HUDEP-2 (cell line): ENCODE results near the gene TM4SF4.
"Not testable (repeated sequence)": the region's sequence is repeated elsewhere in the genome, so short reads cannot be mapped to it uniquely, and the experiment has no call there.

Experiments used
- DNase-seq, 76 experiments: peaks; one replicate each; lab custom pipeline; 2025; ENCODE audit not compliant: unreplicated experiment in 76 of 76; lab: John Stamatoyannopoulos, UW

The TM4SF4 gene, protein sequence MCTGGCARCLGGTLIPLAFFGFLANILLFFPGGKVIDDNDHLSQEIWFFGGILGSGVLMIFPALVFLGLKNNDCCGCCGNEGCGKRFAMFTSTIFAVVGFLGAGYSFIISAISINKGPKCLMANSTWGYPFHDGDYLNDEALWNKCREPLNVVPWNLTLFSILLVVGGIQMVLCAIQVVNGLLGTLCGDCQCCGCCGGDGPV

DNA sequence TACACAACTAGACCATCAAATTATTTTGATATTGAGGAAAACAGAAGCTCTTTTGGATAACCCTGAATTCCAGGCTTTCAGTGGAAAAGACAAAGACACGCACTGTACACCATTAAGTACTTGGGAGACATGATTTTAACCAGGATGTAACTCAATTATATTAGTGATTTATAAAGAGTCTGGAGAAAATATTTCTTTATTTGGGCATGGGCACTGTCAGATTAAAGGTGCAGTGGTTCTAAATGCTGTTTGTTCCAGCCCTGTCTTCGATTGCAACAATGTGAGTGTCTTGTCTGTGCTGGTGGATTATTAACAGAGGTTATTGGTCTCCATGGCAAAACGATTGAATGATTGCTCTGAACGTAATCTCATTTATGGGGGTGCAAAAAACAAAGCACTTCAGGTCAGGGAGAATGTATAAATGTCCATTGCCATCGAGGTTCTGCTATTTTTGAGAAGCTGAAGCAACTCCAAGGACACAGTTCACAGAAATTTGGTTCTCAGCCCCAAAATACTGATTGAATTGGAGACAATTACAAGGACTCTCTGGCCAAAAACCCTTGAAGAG lies at the start of gene TM4SF4:
TSS of gene TM4SF4 (plus strand) at position 448 of the 568 bp plus-strand sequence. CDS start 181 bp downstream, outside the sequence.
- DNase-seq: no peak

DNA sequence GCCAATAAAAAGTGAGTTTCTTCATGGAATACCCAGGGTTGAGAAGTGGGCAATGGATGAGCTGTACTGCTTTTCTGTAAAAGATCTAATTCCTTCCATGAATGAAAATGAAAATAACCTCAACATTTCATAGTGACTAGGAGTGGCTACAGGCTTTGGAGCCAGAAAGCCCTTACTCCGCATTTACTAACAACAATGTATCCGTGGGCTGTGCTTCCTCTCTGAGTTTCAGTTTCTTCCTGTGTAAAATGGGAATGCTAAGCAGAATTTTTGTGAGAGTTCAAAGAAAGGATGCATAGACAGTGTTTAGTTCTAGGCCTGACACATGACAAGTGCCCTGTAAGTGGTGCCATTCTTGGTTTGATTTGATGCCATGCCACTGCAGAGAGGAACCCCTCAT lies 49.6 kb upstream of the TM4SF4 start:
- DNase-seq: no peak

DNA sequence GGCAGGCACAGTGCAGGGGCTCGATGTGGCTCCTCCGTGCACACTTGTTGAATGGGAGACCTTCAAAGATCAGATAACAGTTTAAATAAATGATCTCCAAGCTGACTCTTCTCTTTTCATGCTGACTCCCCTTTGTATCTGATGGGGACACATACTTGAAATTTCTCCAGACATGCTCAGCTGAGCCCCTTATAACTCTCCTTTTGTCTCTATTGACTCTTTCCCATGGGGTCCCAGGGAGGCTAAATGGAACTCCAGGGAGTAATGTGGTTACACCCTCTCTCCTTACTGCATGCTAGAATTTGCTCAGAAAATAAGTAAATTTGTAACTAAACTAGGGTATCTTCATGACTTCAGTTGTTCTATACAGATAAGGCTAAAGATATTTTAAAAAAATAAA lies 48.2 kb upstream of the TM4SF4 start:
- DNase-seq: no peak

DNA sequence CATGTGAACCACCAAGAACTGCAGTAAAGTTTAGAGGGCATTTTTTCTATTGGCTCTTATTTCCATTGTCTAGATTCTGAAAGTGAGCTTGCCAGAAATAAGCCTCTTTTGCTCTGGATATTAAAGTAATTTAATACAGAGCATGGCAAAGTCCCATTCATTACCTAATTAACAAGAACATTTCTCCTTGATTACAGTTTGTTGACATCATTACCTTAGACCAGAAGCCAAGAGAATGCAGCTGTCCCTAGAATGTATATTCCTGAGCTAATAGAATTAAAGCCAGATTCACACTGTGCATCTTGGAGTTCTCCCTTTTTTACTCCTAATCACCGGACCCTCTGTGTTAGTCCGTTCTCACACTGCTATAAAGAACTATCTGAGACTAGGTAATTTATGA lies 46.4 kb upstream of the TM4SF4 start:
- no peak for DNase-seq

DNA sequence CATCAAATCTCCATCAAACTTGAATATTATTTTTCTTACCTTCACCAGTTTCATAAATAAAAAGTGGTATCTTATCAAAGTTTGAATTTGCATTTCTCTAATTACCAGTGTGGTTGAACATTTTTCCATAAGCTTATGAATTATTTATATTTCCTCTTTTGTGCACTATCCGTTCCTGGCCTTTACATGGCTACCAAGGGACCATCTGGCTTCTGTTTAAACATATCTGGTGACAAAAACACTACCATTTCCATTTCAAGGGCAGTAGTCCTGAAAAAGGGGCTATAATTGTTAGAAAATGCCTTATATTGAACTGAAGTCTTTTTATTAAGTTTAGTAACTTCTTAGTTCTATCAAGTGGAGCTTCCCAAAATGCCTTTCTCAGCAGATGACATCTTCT lies 44.3 kb upstream of the TM4SF4 start:
- no peak for DNase-seq

DNA sequence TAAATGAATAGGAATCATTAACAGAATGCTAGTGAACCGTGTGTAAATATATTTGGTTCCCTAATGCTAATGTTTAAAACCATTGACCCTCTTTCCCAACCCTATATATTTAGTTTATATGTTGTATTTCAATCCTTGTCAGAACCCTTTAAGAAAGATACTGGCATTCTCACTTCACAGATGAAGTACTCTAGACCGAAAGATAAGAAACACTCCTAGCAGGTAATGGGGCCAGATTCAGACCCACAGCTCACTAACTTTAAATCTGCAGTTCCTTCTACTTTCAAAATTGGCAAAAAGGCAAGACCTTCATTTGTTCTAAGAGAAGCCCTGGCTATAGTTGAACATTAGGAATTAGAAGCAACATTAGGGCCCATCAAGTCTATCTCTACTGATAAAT lies 42.3 kb upstream of the TM4SF4 start:
- no peak for DNase-seq

DNA sequence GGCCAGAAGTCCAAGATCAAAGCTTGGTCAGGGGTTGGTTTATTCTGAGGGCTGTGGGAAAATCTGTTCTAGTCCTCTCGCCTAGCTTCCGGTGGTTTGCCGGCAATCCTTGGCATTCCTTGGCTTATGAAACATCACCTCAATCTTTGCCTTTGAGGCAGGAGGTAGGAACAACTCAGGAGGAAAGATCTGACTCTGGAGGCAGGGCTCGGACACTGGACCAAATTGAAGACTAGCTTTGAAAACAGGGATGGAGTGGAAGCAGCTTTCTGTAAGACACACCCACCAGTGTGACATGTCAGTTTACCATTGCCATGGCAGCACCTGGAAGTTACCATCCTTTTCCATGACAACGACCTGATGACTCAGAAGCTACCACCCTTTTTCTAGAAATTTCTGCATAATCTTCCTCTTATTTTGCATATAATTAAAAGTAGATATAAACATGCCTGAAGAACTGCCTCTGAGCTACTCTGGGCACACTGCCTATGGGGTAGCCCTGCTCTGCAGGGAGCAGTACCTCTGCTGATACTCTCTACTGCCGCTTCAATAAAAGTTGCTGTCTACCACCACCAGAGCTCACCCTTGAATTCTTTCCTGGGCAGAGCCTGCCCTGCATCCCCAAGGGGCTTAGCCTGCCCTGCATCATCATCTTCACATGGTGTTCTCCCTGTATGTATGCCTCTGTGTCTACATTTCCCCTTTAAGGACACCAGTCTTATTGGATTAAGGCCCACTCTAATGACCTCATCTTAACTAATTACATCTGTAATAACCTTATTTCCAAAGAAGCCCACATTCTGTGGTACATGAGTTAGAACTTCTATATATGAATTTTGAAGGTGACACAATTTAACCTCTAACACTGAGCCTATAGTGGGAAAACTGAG lies 38.3 kb upstream of the TM4SF4 start:
- no peak for DNase-seq

DNA sequence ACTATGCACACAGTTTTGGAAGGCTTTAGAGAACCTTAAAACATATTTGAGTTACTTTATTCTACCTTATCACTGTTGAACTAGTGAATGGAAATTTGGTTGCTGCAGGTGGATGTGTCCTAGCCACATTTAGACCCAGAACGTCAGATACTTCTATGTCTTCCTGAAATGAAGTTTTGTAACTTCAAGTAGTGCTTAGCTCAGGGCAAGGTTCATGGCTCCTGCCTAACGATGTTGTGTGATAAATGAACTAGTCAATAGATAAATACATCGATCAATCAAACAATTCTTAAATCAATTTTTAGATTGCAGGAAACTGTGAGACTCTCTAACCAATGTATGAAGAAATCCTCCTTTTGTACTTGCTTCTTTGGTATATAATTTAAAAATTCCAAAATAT lies 37.2 kb upstream of the TM4SF4 start:
- DNase-seq: no peak

DNA sequence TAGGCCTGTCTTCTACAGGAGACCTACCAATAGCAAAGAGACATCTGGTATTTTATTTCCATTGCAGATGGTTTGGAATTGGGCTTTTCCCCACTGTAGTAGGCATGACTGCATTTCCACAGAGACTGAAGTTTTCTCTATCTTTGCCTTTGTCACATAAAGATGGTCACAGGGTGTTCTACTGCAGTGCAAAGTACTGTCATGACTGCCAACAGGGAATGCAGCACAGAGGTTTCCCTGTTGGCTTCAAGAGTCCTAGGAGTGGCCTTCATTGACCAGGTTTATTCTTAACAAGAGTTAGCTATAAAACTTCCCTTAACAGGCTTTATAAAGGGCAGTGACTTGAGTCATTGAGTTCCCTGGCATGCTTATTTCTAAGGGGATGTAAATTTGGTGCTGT lies 36.8 kb upstream of the TM4SF4 start:
- no peak for DNase-seq

DNA sequence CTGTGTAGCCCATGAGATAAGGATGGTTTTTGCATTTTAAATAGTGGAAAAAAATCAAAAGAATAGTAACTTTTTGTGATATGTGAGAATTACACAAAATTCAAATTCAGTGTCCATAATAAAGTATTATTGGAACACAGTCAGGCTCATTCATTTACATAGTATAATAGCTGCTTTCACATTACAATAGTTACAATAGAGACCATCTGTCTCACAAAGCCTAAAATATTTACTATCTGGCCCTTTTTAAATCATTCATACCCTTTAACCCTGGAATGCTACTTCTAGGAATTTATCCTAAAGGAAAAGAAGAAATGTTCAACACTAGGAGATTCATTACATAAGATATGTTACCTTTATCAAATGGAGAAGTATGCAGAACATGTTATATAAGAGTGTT lies 35.5 kb upstream of the TM4SF4 start:
- no peak for DNase-seq

DNA sequence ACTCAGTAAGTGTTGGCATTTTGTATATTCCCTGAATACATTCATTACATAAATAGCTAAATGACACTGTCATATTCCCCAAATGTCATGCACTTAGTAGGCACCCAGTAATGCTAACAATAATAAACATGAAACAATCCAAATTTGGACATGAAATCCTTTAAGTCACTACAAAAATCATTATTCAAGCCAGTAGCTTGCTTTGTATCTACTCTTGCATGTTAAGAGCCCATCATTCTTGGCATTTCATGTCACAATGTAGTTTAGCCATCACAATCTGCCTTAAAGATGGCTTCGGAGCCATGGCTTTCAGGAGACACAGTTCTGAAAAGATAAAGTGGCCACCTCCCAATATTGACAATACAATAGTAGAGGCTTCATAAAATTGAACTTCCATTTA lies 32.9 kb upstream of the TM4SF4 start:
- DNase-seq: no peak

DNA sequence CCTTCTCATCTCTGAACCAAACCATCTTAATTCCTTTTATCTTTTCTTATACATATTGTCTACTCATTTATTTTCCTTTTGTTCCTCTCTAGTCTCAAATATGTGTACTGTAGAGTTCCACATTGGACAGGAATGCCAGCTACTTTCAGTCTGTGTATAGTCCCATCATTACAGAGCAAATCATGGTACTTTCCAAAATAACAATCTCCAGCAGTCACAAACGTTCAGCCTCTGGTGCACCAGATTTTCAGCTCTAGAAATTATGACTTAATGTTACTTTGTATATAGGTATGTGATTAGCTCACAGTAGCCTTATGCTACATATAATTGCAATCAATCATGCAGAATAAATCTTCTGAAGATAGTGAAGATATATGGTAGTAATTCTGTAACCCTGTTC lies 32.5 kb upstream of the TM4SF4 start:
- no peak for DNase-seq

DNA sequence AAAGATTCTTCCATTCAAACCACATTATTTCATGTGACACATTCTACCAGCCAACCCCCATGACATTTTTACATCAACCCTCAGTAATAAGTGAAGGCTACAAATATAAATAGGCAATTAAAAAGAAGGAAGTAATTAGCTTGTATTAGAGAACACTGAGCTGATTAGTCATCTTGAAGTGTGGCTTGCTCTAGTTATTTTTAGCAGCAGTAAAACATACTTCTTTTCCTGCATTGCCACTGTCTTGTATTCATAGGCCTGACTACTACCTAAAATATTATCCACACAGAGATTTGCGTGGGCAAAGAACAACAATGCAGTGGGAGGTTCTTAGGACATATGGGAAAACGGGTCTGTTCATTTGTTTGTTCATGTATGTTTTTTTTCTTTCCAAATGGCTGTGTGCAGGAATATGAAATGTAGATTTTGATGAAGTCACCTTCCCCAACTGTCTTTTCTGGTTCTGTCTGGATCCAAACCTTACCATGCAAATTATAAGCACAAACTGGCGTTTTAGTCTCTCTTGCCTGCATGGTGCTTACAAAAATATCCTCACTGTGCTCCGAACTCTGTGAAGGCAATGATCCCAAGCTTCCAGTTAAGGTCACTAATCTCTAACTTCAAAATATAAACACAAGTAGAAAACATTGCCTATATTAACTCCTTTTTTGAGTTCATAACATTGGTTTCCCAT lies 31.5 kb upstream of the TM4SF4 start:
- DNase-seq: no peak

DNA sequence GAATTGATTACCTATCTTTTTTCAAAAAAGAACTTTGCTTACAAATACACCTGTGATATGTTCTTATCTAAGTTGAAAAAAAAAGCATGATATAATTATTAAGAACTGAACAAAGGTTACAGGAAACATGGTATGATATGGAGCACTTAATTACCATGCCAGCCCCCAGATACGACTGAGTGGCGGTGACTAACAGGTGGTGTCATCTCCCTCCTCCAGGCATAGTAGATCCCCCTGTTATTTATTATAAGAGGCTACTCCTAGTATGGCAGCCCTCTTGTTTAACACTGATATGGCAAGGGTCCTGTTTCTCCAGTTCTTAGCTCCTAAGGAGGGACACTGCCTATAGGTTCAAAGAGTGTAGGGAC lies 31.0 kb upstream of the TM4SF4 start:
- DNase-seq: no peak

DNA sequence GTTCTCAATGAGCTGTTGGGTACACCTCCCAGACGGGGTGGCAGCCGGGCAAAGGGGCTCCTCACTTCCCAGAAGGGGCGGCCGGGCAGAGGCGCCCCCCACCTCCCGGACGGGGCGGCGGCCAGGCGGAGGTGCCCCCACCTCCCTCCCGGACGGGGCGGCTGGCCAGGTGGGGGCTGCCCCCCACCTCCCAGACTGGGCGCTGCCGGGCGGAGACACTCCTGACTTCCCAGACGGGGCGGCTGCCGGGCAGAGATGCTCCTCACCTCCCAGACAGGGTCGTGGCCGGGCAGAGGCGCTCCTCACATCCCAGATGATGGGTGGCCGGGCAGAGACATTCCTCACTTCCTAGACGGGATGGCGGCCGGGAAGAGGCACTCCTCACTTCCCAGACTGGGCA lies 29.6 kb upstream of the TM4SF4 start:
- DNase-seq: not testable (repeated sequence)

DNA sequence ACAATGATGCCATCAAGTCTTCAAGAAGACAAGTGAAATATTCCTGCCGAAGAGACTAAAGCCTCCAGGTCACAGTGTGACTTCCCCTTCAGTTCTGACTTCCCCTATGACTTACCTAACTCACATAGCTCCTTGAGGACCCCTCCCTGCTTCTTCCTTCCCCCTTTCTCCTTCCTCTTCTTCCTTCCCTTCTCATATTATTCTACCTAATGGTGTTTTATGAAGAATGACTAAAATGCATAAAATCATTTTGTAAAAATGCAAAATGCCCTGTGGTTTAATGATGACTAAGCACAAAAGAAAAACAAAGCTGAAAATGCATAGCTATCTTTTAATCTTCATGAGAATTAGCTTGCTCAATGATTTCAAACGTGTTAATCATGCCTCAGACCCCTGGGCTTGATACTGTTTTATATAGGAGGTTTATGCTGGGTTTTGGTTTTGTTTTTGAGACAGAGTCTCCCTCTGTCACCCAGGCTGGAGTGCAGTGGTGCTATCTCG lies 26.1 kb upstream of the TM4SF4 start:
- DNase-seq: no peak

DNA sequence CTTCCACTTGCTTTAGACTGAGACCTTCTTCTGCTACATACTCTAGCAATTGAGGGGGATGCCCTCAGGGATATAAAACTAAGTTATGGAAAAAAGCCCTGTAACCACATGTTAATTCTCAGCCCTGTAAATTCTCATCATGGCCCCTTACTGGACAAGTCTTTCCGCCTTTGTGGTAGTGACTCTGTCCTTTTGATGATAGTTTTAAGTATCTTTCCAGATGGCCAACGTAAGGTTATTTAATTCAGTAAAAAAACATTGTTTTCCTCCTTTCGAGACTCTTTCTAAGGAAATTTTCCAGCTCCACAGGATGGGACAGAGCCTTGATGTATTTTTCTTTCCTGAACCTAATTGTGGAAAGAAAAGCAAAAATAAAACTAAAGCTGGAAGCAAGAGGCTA lies 25.3 kb upstream of the TM4SF4 start:
- DNase-seq: no peak

DNA sequence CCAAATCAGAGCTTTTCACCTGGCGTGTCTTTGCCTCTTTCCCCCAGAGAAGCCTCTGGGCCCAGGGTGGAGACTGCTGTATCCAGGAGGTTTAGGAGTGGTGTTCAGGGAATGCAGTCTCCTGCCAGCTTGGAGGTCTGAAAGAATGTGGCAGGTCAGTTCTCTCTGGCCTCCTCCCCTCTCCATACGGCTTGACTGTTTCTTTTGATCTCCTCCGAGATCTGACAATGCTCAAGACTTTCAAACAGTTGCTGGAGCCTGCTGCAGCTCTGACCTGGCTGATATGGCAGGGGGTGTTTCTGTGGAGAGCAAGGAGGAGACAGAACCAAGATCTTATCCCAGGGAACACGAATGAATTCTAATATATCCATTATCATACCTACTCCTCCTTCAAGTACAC lies 24.7 kb upstream of the TM4SF4 start:
- DNase-seq: no peak

DNA sequence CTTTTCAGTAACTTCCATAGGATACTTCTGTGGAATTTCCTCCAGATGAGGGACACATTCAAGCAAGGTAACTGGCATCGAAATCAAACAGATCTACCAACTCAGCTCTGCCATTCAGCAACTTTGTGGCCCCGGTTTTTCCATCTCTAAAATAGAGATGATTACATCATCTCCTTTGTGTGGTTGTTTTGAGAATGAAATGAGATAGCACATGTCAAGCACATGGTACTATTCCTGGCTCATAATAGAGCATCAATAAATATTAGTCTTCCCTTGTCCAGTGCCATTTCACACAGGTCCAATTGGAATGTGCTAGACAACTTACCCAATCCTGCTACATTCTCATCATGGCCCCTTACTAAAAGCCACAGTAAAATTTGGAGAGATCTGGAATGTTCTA lies 24.2 kb upstream of the TM4SF4 start:
- DNase-seq: no peak

DNA sequence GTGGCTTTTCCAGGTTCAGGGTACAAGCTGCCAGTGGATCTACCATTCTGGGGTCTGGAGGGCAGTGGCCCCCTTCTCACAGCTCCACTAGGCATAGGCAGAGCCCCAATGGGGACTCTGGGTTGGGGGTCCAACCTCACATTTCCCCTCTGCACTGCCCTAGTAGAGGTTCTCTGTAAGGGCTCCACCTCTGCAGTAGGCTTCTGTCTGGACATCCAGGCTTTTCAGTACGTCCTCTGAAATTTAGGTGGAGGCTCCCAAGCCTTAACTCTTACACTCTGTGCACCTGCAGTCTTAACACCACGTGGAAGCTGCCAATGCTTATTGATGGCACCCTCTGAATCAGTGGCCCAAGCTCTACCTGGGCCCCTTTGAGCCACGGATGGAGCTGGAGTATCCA lies 22.5 kb upstream of the TM4SF4 start:
- DNase-seq: no peak

DNA sequence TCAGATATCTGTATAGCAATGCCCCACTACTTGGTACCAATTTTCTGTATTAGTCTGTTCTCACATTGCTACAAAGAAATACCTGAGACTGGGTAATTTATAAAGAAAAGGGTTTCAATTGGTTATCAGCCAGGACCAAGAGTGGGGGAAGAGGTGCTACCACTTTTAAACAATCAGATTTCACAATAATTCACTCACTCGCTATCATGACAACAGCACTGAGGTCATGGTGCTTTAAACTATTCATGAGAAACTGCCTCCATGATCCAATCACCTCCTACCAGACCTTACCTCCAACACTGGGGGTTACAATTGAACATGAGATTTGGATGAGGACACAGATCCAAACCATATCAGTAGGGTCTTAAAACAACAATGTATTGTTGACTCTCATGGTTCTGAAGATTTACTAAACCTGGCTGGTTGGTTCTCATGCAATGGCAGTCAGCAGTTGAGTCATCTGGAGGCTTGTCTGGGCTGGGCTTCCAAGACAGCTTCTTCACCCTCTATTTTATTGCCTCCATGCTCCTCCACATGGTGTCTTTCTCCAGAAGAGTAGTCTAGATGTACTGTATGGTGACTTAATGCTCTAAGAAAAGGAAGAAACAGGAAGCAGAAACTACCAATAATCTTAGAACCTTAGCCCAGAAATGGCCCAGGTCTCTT lies 21.2 kb upstream of the TM4SF4 start:
- no peak for DNase-seq
